GM12878 (cell line): ENCODE data around the gene TTC32. TPM values are rescaled to one million over a fixed set of nuclear protein-coding genes. Genes with fewer than 3 reads are reported as not detected.

Source experiments
- ATAC-seq: fragments of 200-7000 bp; cut with Tn5 transposase; 3 replicates; pipeline ENCODE4 v1.9.1; 2020; ENCODE audit warnings: mild to moderate bottlenecking, moderate library complexity
- BruUV-seq: library from RNA; stranded (reverse); fragments of 400-500 nt; replicated peaks from 2 replicates; lab custom pipeline; 2021; lab: Mats Ljungman, UMichigan
- CTCF ChIA-PET: fragments of 300-600 bp; sonication (Branson Sonifier 250); formaldehyde crosslinking; extraction: SDS; loops from one replicate; lab custom pipeline; 2021; ENCODE audit warnings: inconsistent platforms; lab: Yijun Ruan, JAX
- POLR2A ChIA-PET: fragments of 350-600 bp; formaldehyde crosslinking; extraction: SDS; loops from one replicate; lab custom pipeline; 2021; ENCODE audit warnings: inconsistent platforms; lab: Charles Lee
- RAD21 ChIA-PET: fragments of 300-600 bp; sonication (Branson Sonifier 250); formaldehyde crosslinking; loops from one replicate; lab custom pipeline; 2023; ENCODE audit warnings: antibody characterized with exemption; ENCODE audit not compliant: unreplicated experiment; lab: Charles Lee
- SMC1A ChIA-PET: fragments of 300-600 bp; sonication (Branson Sonifier 250); formaldehyde crosslinking; loops from one replicate; lab custom pipeline; 2023; ENCODE audit not compliant: unreplicated experiment, uncharacterized antibody; lab: Charles Lee
- DNase-seq: peaks from one replicate; pipeline ENCODE4 v3.0.0-alpha.2; 2011; ENCODE audit warnings: low read depth, low spot score
- FAIRE-seq: peaks from 3 replicates; lab custom pipeline; 2011; peaks lifted over from hg19 to GRCh38; lab: Jason Lieb, UNC
- H2AFZ ChIP-seq: 2 replicates; pipeline ENCODE4 v1.6.0; 2011; ENCODE audit warnings: low read depth, low read length, control low read depth; ENCODE audit not compliant: control insufficient read depth
- H3K27ac ChIP-seq: 2 replicates; pipeline ENCODE4 v1.5.1; 2011; ENCODE audit warnings: control low read depth; ENCODE audit not compliant: control insufficient read depth, insufficient read depth
- H3K27me3 ChIP-seq, 2 experiments: replicated peaks in 1 of 2; 2 replicates each; pipeline versions ENCODE4 v1.6.0 to v1.6.1; 2011; ENCODE audit warnings: low read length in 1 of 2; ENCODE audit not compliant: control insufficient read depth in 2 of 2, insufficient read depth in 2 of 2
- H3K36me3 ChIP-seq, 2 experiments: 2 replicates each; pipeline ENCODE4 v1.5.1; 2011; ENCODE audit warnings: low read length in 1 of 2; ENCODE audit not compliant: control insufficient read depth in 2 of 2, insufficient read depth in 2 of 2
- H3K4me1 ChIP-seq: 2 replicates; pipeline ENCODE4 v1.6.1; 2011; ENCODE audit warnings: mild to moderate bottlenecking, low read length, moderate library complexity, mixed read lengths; ENCODE audit not compliant: control insufficient read depth, insufficient read depth
- H3K4me2 ChIP-seq: 2 replicates; pipeline ENCODE4 v1.6.0; 2011; ENCODE audit warnings: control low read depth; ENCODE audit not compliant: control insufficient read depth, insufficient read depth
- H3K4me3 ChIP-seq: fragments of 200-600 bp; sonication (generic); 2 replicates; pipeline ENCODE4 v1.5.1; 2016
- H3K79me2 ChIP-seq: 2 replicates; pipeline ENCODE4 v1.6.0; 2011; ENCODE audit warnings: low read length; ENCODE audit not compliant: control insufficient read depth, insufficient read depth
- H3K9ac ChIP-seq: 2 replicates; pipeline ENCODE4 v1.8.0; 2011; ENCODE audit warnings: low read length, control low read depth, mixed read lengths; ENCODE audit not compliant: control insufficient read depth, insufficient read depth
- H3K9me3 ChIP-seq: replicated peaks from 3 replicates; pipeline ENCODE4 v1.5.1; 2011; ENCODE audit warnings: mild to moderate bottlenecking, low read length; ENCODE audit not compliant: control insufficient read depth, insufficient read depth
- H4K20me1 ChIP-seq: 2 replicates; pipeline ENCODE4 v1.6.0; 2011; ENCODE audit not compliant: control insufficient read depth, insufficient read depth
- MXI1 ChIP-seq: fragments of 150-350 bp; IDR thresholded peaks from 2 replicates; pipeline ENCODE4 v1.6.1; 2011; ENCODE audit warnings: low read depth, mild to moderate bottlenecking, inconsistent platforms, low read length, improper control_type of control experiment
- RCOR1 ChIP-seq: conservative IDR thresholded peaks from 2 replicates; pipeline ENCODE4 v1.6.1; 2012; ENCODE audit warnings: low read depth, low read length, improper control_type of control experiment
- WGBS: methylation state at CpG from one replicate; pipeline ENCODE4 v1.1.6; 2016; ENCODE audit warnings: low lambda C conversion rate; ENCODE audit not compliant: insufficient replicate concordance, insufficient coverage; ENCODE audit errors: missing lambda C conversion rate; 5-methylcytosine and 5-hydroxymethylcytosine counted together
- in situ Hi-C: fragments of 300-500 bp; cut with MboI; formaldehyde crosslinking; loops from 9 replicates; pipeline ENCODE4 v1.14.3; 2018; ENCODE audit warnings: mixed read lengths
- intact Hi-C: fragments of 100-400 bp; cut with micrococcal nuclease; formaldehyde crosslinking; loops from one replicate; pipeline ENCODE4 v1.14.2; 2022; ENCODE audit not compliant: unreplicated experiment
- polyA plus RNA-seq, 11 experiments: library from polyadenylated mRNA; depleted of rRNA in 4 of 11; unstranded in 6 of 11; stranded (reverse) in 5 of 11; fragments of >200 nt; fragmentation: Nextera tagmentation in 4 of 11; fragmentation: Illumina TruSeq in 1 of 11; extraction: Ambion mirVana in 4 of 11; extraction: Trizol in 1 of 11; gene quantifications; 1 replicate in 1 of 11; 2 replicates in 10 of 11; pipeline versions ENCODE4 v1.2.1 to v1.2.3, GENCODE V29; 2011 to 2016; ENCODE audit warnings: inconsistent platforms in 2 of 11, missing spikeins in 2 of 11, low read depth in 1 of 11
- total RNA-seq, 4 experiments: library from RNA; depleted of rRNA in 3 of 4; stranded (reverse); fragments of >200 nt in 3 of 4; fragmentation: Illumina TruSeq in 1 of 4; extraction: Trizol in 1 of 4; gene quantifications; 2 replicates each; pipeline versions ENCODE4 v1.2.1 to v1.2.3, GENCODE V29; 2013 to 2021
- TF ChIP-seq, protein P1 (sequence below): IDR thresholded peaks from 2 replicates; pipeline ENCODE4 v1.6.1; 2011; ENCODE audit warnings: low read depth, mild to moderate bottlenecking, low read length, moderate library complexity, borderline replicate concordance; ENCODE audit errors: extremely low read depth

The TTC32 gene
- total and polyA plus RNA-seq, 10 of the 15 experiments (the other 5 are each of a cell fraction or from before 2014, with no cell fraction given): 11.1 to 30.0 (median 19.7) TPM

DNA sequence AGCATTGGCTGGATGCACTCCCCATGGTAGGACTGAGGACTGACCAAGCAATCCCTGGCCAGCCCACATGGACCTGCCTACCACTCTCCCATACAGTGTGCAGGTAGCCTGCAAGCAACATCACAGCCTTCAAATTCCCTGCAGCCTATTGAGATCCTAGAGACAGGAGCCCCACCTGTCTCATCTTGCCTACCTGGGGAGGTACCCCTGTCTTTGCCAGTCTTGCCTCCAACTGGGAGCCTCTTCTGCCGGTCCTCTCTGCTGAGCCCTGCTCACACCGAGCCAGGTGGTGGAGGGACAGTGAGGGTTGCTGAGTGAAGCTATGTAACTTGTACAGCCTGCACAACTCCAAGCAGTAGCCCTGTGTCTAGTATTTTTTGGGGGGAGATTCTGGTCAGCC is 29.9 kb downstream of the TTC32 start:
- DNase-seq (no peak), ATAC-seq (no peak), FAIRE-seq (no peak)
- Histone ChIP-seq H3K4me2 (no peak overlapping the region), H3K4me3 (no peak overlapping the region), H2AFZ (no peak overlapping the region), H3K79me2 (no peaks in the 10 kb centered on the region), H3K27me3 (no peaks in the 10 kb centered on the region), H3K4me1 (no peaks in the 10 kb centered on the region), H3K27ac (no peak overlapping the region), H3K36me3 (no peaks in the 10 kb centered on the region), H3K9ac (no peak overlapping the region)
- CTCF ChIA-PET: interaction anchor here (1.2 to 2.6 kb wide), 3 partner anchors 7 to 46 kb away, joined by 4 to 13 read pairs (median 4); no protein-coding TSS in a partner anchor
- in situ Hi-C loops: no loop called here
- no TSS peak for BruUV-seq
- POLR2A ChIA-PET: no interaction called here
- RAD21 ChIA-PET: no interaction called here
- SMC1A ChIA-PET: no interaction called here
- intact Hi-C loops: no loop called here
- 92% methylated on average over 2 of the region's 2 CpGs for WGBS
- TF ChIP-seq, protein P1, sequence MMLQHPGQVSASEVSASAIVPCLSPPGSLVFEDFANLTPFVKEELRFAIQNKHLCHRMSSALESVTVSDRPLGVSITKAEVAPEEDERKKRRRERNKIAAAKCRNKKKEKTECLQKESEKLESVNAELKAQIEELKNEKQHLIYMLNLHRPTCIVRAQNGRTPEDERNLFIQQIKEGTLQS: no peak
- TF ChIP-seq, all 136 proteins: peak for 0
- Histone ChIP-seq H3K9me3 (no peaks in the 10 kb centered on the region), H4K20me1 (no peaks in the 10 kb centered on the region; the same call in 1 of the 2 replicates)

DNA sequence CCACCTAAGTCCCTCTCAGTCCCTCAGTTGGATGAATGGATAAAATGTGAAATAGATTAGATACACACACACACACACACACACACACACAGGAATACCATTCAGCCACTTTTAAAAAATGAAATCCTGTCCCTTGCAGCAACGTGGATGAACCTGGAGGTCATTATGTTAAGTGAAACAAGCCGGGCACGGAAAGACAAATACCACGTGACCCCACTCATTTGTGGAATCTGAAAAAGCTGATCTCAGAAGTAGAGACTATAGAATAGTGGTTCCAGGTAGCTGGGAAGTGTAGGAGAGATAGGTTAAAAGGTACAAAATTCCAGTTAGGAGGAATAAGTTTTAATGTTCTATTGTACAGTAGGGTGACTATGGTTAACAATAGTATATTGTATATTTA is 31.0 kb downstream of the TTC32 start:
- POLR2A ChIA-PET: no interaction called here
- no peak for FAIRE-seq

More for the DNA sequence above, 31.0 kb downstream of the TTC32 start:
- H3K4me3 ChIP-seq: no peak overlapping the region
- 61% methylated on average over 4 of the region's 4 CpGs for WGBS
- SMC1A ChIA-PET: no interaction called here
- H4K20me1 ChIP-seq: no peaks in the 10 kb centered on the region; the same call in 1 of the 2 replicates
- H3K9ac ChIP-seq: no peak overlapping the region
- DNase-seq (no peak), ATAC-seq (no peak)
- RAD21 ChIA-PET: no interaction called here
- intact Hi-C loops: no loop called here
- H3K4me2 ChIP-seq: no peak overlapping the region
- no peaks in the 10 kb centered on the region for H3K4me1 ChIP-seq
- no peak overlapping the region for H2AFZ ChIP-seq
- no peak for TF ChIP-seq MXI1
- TF ChIP-seq RCOR1: no peak
- in situ Hi-C loops: no loop called here
- no peaks in the 10 kb centered on the region for H3K9me3 ChIP-seq
- CTCF ChIA-PET: no interaction called here
- H3K27me3 ChIP-seq: no peaks in the 10 kb centered on the region
- H3K27ac ChIP-seq: no peak overlapping the region
- H3K36me3 ChIP-seq: no peaks in the 10 kb centered on the region
- BruUV-seq: no TSS peak
- no peaks in the 10 kb centered on the region for H3K79me2 ChIP-seq
